Stimulated activated CD4-positive, alpha-beta T cell treated with anti-CD3 and anti-CD28 coated beads, Interleukin-15, amount 100 ng/mL, for 24 hours (primary cell): ENCODE results near the gene OSTN.
"Not testable (repeated sequence)": the region's sequence is repeated elsewhere in the genome, so short reads cannot be mapped to it uniquely, and the experiment has no call there.

ENCODE experiments used
- DNase-seq: peaks from one replicate; pipeline ENCODE4 v3.0.0-alpha.2; 2020

The OSTN gene

GRCh38 chr3:191268737-191269136 lies 69.7 kb downstream of the OSTN start:
- no peak for DNase-seq

GRCh38 chr3:191269289-191270085 lies 70.4 kb downstream of the OSTN start:
- no peak for DNase-seq

- not testable (repeated sequence) for DNase-seq
Observed at GRCh38 chr3:191275244-191275643, 76.2 kb downstream of the OSTN start.

GRCh38 chr3:191275751-191276150 lies 76.7 kb downstream of the OSTN start:
- no peak for DNase-seq

GRCh38 chr3:191280111-191280510 lies 81.1 kb downstream of the OSTN start:
- DNase-seq, result no peak

GRCh38 chr3:191280882-191281281 lies 81.8 kb downstream of the OSTN start:
- no peak for DNase-seq

- no peak for DNase-seq
Observed at GRCh38 chr3:191282251-191283185, 83.5 kb downstream of the OSTN start.

GRCh38 chr3:191283400-191283799 lies 84.4 kb downstream of the OSTN start:
- no peak for DNase-seq

- DNase-seq, result no peak
Observed at GRCh38 chr3:191290311-191291025, 91.4 kb downstream of the OSTN start.

GRCh38 chr3:191292243-191293015 lies 93.4 kb downstream of the OSTN start:
- DNase-seq, result no peak

- DNase-seq, result no peak
Observed at GRCh38 chr3:191294291-191294690, 95.2 kb downstream of the OSTN start.

GRCh38 chr3:191296041-191296541 lies 97.0 kb downstream of the OSTN start:
- DNase-seq, result no peak

GRCh38 chr3:191298846-191299245 lies 99.8 kb downstream of the OSTN start:
- no peak for DNase-seq

- DNase-seq, result no peak
Observed at GRCh38 chr3:191300422-191300821, 101.4 kb downstream of the OSTN start.

- no peak for DNase-seq
Observed at GRCh38 chr3:191301017-191301416, 102.0 kb downstream of the OSTN start.

GRCh38 chr3:191301782-191302411 lies 102.9 kb downstream of the OSTN start:
- no peak for DNase-seq

GRCh38 chr3:191302451-191302850 lies 103.4 kb downstream of the OSTN start:
- DNase-seq, result no peak

GRCh38 chr3:191303596-191303995 lies 104.6 kb downstream of the OSTN start:
- no peak for DNase-seq

GRCh38 chr3:191306428-191306827 lies 107.4 kb downstream of the OSTN start:
- DNase-seq, result no peak

- no peak for DNase-seq
Observed at GRCh38 chr3:191307341-191307740, 108.3 kb downstream of the OSTN start.

GRCh38 chr3:191313296-191313695 lies 114.3 kb downstream of the OSTN start:
- DNase-seq, result no peak
